Activated CD8-positive, alpha-beta memory T cell treated with anti-CD3 and anti-CD28 coated beads for 36 hours (primary cell): Measurements from ENCODE around the gene PTX4. TPM values are rescaled to one million over a fixed set of nuclear protein-coding genes. Genes with fewer than 3 reads are reported as not detected.

ENCODE experiments used
- CTCF ChIA-PET: fragments of 350-600 bp; sonication (Branson Sonifier 250); formaldehyde crosslinking; loops from one replicate; lab custom pipeline; 2021; ENCODE audit warnings: antibody characterized with exemption; lab: Charles Lee
- POLR2A ChIA-PET: fragments of 350-600 bp; sonication (Branson Sonifier 250); formaldehyde crosslinking; loops from one replicate; lab custom pipeline; 2021; ENCODE audit warnings: antibody characterized with exemption; lab: Charles Lee
- total RNA-seq, 2 experiments: library from RNA; stranded (reverse); gene quantifications; one replicate each; pipeline ENCODE4 v1.2.3, GENCODE V29; 2021

The PTX4 gene
- total RNA-seq, 2 experiments from 2014 or later, result not detected

- CTCF ChIA-PET, result no interaction called here
- POLR2A ChIA-PET, result no interaction called here
These were observed 33.3 kb downstream of the PTX4 start for GRCh38 chr16:1455190-1456171.

- CTCF ChIA-PET, result no interaction called here
These were observed 34.2 kb downstream of the PTX4 start for GRCh38 chr16:1454561-1454960.

GRCh38 chr16:1453316-1453715, 35.4 kb downstream of the PTX4 start:
- POLR2A ChIA-PET, result no interaction called here
- CTCF ChIA-PET, result no interaction called here

More at GRCh38 chr16:1454561-1454960, 34.2 kb downstream of the PTX4 start:
- POLR2A ChIA-PET, result no interaction called here

GRCh38 chr16:1452530-1452929, 36.2 kb downstream of the PTX4 start:
- CTCF ChIA-PET, result no interaction called here
- POLR2A ChIA-PET, result no interaction called here

GRCh38 chr16:1451702-1452392, 36.9 kb downstream of the PTX4 start:
- ChIA-PET POLR2A (no interaction called here), CTCF (no interaction called here)

GRCh38 chr16:1450841-1451240, 37.9 kb downstream of the PTX4 start:
- ChIA-PET POLR2A (no interaction called here), CTCF (no interaction called here)

GRCh38 chr16:1450218-1450617, 38.5 kb downstream of the PTX4 start:
- ChIA-PET POLR2A (no interaction called here), CTCF (no interaction called here)

GRCh38 chr16:1449201-1449788, 39.4 kb downstream of the PTX4 start:
- POLR2A ChIA-PET, result no interaction called here
- CTCF ChIA-PET, result no interaction called here

- ChIA-PET CTCF (no interaction called here), POLR2A (no interaction called here)
These were observed 40.1 kb downstream of the PTX4 start for GRCh38 chr16:1448536-1449116.

GRCh38 chr16:1447965-1448364, 40.8 kb downstream of the PTX4 start:
- ChIA-PET CTCF (no interaction called here), POLR2A (no interaction called here)

- ChIA-PET POLR2A (interaction anchor here (1.0 kb wide), 1 partner anchor 25 kb away, joined by 3 read pairs; no protein-coding TSS in a partner anchor), CTCF (interaction anchor here (0.7 kb wide), 1 partner anchor 79 kb away, joined by 3 read pairs; no protein-coding TSS in a partner anchor)
These were observed 42.3 kb downstream of the PTX4 start for GRCh38 chr16:1446296-1447080.

GRCh38 chr16:1445518-1446203, 43.1 kb downstream of the PTX4 start:
- POLR2A ChIA-PET, result no interaction called here
- CTCF ChIA-PET, result interaction anchor here (0.7 kb wide), 1 partner anchor 78 kb away, joined by 3 read pairs; no protein-coding TSS in a partner anchor

GRCh38 chr16:1444730-1445517, 43.8 kb downstream of the PTX4 start:
- ChIA-PET POLR2A (no interaction called here), CTCF (no interaction called here)

GRCh38 chr16:1443980-1444729, 44.6 kb downstream of the PTX4 start, which contains the start of gene CCDC154:
CCDC154 (minus strand) TSS chr16:1444556; CDS start chr16:1444322, 234 bp downstream.
- ChIA-PET CTCF (no interaction called here), POLR2A (no interaction called here)

GRCh38 chr16:1443403-1443973, 45.3 kb downstream of the PTX4 start:
- ChIA-PET CTCF (no interaction called here), POLR2A (no interaction called here)

- ChIA-PET CTCF (no interaction called here), POLR2A (no interaction called here)
These were observed 46.0 kb downstream of the PTX4 start for GRCh38 chr16:1442697-1443096.
